IPS-20b (cell line): ENCODE measurements around the gene ZAR1L.

ENCODE experiments used
- H3K27ac ChIP-seq: one replicate; pipeline ENCODE4 v1.5.1; 2013; ENCODE audit warnings: low read length
- H3K27me3 ChIP-seq: 2 replicates; pipeline ENCODE4 v1.6.1; 2013; ENCODE audit warnings: mild to moderate bottlenecking, low read length, inconsistent platforms; ENCODE audit not compliant: insufficient read depth
- H3K36me3 ChIP-seq: 2 replicates; pipeline ENCODE4 v1.6.1; 2013; ENCODE audit warnings: low read depth, mild to moderate bottlenecking, inconsistent platforms, low read length, moderate library complexity; ENCODE audit not compliant: insufficient read depth
- H3K4me1 ChIP-seq: 2 replicates; pipeline ENCODE4 v1.6.1; 2013; ENCODE audit warnings: mild to moderate bottlenecking, control low read depth, inconsistent platforms, low read length, moderate library complexity; ENCODE audit not compliant: insufficient read depth
- H3K4me3 ChIP-seq: 2 replicates; pipeline ENCODE4 v1.5.1; 2013; ENCODE audit warnings: mild to moderate bottlenecking, low read length, inconsistent platforms
- H3K9ac ChIP-seq: 2 replicates; pipeline ENCODE4 v1.6.1; 2013; ENCODE audit warnings: low read depth, mild to moderate bottlenecking, inconsistent platforms, low read length, moderate library complexity
- H3K9me3 ChIP-seq: 2 replicates; pipeline ENCODE4 v1.6.1; 2013; ENCODE audit warnings: mild to moderate bottlenecking, low read depth, low read length, inconsistent platforms; ENCODE audit not compliant: insufficient read depth

ZAR1L gene

DNA sequence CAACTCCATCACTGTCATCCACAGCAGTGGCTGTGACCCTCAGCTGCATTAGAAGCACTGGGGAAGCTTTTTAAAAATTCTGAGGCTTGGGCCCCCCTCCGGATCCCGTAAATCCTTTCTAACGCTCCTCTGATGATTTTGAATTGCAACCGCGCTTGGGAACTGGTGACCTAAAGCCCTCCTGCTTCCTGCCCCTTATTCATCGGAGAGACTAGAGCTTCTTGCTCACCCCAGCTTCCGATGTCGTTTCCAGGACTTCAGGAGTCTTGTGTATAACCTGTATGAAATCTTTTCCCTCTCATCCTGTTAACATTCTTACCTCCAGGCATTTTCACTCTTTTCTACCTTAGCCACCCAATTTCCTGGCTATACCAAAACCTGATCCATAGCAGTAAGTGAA is 14.8 kb downstream of the ZAR1L start:
- no peaks in the 10 kb centered on the region for H3K9me3 ChIP-seq
- no peak overlapping the region for H3K4me3 ChIP-seq
- H3K27me3 ChIP-seq: no peaks in the 10 kb centered on the region
- no peak overlapping the region for H3K27ac ChIP-seq
- H3K9ac ChIP-seq: no peak overlapping the region
- H3K36me3 ChIP-seq: no peaks in the 10 kb centered on the region
- no peaks in the 10 kb centered on the region; the same call in 1 of the 2 replicates for H3K4me1 ChIP-seq

DNA sequence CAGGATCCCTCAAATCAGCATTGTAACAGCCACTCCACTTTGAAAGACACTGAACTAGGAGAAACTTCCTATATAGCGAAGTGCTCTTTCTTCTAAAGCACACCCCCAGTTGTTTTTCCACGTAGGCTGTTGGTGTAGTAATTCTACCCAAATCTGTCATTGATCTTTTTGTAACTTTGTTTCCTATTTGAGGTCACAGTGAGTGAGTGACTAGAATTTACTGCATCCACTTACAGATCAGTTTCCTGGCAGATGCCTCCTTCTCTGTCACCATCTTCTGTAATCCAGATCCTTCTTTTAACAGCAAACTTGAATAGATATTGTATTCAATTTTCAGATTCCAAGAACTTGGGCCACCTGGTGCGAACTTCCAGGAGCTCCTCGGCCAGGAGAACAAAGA is 15.3 kb downstream of the ZAR1L start:
- H3K36me3 ChIP-seq: no peaks in the 10 kb centered on the region
- no peaks in the 10 kb centered on the region; the same call in 1 of the 2 replicates for H3K4me1 ChIP-seq
- H3K27me3 ChIP-seq: no peaks in the 10 kb centered on the region
- no peak overlapping the region for H3K4me3 ChIP-seq
- H3K27ac ChIP-seq: no peak overlapping the region
- no peaks in the 10 kb centered on the region for H3K9me3 ChIP-seq
- no peak overlapping the region for H3K9ac ChIP-seq

- no peaks in the 10 kb centered on the region for H3K9me3 ChIP-seq
- H3K27ac ChIP-seq: no peak overlapping the region
- H3K4me1 ChIP-seq: no peaks in the 10 kb centered on the region; the same call in 1 of the 2 replicates
- H3K27me3 ChIP-seq: no peaks in the 10 kb centered on the region
- no peaks in the 10 kb centered on the region for H3K36me3 ChIP-seq
- H3K9ac ChIP-seq: no peak overlapping the region
- no peak overlapping the region for H3K4me3 ChIP-seq
These were observed 16.5 kb downstream of the ZAR1L start for GRCh38 chr13:32298695-32299094.

- H3K9me3 ChIP-seq: no peaks in the 10 kb centered on the region
These were observed 18.0 kb downstream of the ZAR1L start for GRCh38 chr13:32297206-32297605.

DNA sequence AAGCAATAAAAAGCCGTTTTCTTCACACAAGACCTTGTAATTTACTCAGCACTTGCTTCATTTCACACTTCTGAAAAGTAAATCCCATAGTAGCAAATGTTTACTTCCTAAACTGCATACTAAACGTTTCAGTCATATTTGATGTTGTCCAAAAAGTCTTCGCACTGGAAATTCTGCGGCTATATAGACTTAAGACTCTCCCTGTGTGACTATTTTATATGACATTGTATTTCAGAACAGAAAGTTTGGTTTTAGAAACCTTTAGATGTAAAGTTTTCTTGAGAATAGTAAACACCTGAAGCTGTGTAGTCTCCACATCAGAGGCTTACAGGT is 29.6 kb downstream of the ZAR1L start:
- Histone ChIP-seq H3K27me3 (no peaks in the 10 kb centered on the region), H3K4me3 (no peak overlapping the region), H3K36me3 (no peaks in the 10 kb centered on the region), H3K27ac (no peak overlapping the region), H3K4me1 (peaks cover 16% of the 10 kb centered on the region), H3K9ac (no peak overlapping the region), H3K9me3 (no peaks in the 10 kb centered on the region)

More at GRCh38 chr13:32297206-32297605, 18.0 kb downstream of the ZAR1L start:
- H3K4me1 ChIP-seq: no peaks in the 10 kb centered on the region; the same call in 1 of the 2 replicates
- H3K9ac ChIP-seq: no peak overlapping the region
- no peaks in the 10 kb centered on the region for H3K27me3 ChIP-seq
- no peak overlapping the region for H3K27ac ChIP-seq
- H3K36me3 ChIP-seq: no peaks in the 10 kb centered on the region
- no peak overlapping the region for H3K4me3 ChIP-seq

- Histone ChIP-seq H3K9me3 (no peaks in the 10 kb centered on the region), H3K36me3 (no peaks in the 10 kb centered on the region), H3K9ac (no peak overlapping the region), H3K27me3 (no peaks in the 10 kb centered on the region), H3K4me3 (no peak overlapping the region), H3K27ac (no peak overlapping the region), H3K4me1 (peaks cover 16% of the 10 kb centered on the region)
These were observed 30.1 kb downstream of the ZAR1L start for GRCh38 chr13:32284927-32285632.

DNA sequence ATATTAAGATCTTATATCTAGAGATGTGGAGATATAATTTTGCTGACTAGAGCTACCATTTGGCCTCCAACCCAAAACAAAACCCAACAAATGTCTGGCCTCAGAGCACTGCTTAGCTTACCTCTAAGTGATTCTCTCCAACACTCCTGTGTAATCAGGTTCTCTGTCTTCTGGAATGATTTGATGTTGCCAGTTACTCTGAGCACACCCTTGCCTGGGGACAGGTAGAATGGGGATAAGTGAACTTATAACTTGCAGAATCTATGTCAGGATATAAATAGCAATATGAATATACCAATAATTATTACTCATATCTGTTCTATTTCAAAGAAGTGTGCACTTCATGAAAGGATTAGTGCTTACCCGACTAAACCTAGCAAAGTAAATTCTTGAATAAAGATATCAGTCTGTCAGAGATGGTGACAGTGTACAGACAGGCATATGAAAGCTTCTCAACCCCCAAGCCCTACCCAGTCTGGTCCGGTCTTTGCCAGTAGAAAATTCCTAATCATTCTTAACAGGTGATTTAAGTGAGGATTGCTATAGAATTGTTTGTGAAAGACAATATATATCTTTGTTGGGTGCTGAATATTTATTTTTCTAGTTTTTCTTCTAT is 33.0 kb downstream of the ZAR1L start:
- H3K9ac ChIP-seq: no peak overlapping the region
- no peaks in the 10 kb centered on the region for H3K36me3 ChIP-seq
- H3K9me3 ChIP-seq: no peaks in the 10 kb centered on the region
- H3K4me3 ChIP-seq: no peak overlapping the region
- H3K27me3 ChIP-seq: no peaks in the 10 kb centered on the region
- peaks cover 13% of the 10 kb centered on the region for H3K4me1 ChIP-seq
- no peak overlapping the region for H3K27ac ChIP-seq

GRCh38 chr13:32281096-32281495 is 34.1 kb downstream of the ZAR1L start:
- Histone ChIP-seq H3K4me3 (no peak overlapping the region), H3K9me3 (no peaks in the 10 kb centered on the region), H3K27me3 (no peaks in the 10 kb centered on the region), H3K36me3 (no peaks in the 10 kb centered on the region), H3K9ac (no peak overlapping the region), H3K4me1 (peaks cover 13% of the 10 kb centered on the region), H3K27ac (no peak overlapping the region)

- no peaks in the 10 kb centered on the region for H3K27me3 ChIP-seq
These were observed 36.7 kb downstream of the ZAR1L start for GRCh38 chr13:32278426-32278825.

DNA sequence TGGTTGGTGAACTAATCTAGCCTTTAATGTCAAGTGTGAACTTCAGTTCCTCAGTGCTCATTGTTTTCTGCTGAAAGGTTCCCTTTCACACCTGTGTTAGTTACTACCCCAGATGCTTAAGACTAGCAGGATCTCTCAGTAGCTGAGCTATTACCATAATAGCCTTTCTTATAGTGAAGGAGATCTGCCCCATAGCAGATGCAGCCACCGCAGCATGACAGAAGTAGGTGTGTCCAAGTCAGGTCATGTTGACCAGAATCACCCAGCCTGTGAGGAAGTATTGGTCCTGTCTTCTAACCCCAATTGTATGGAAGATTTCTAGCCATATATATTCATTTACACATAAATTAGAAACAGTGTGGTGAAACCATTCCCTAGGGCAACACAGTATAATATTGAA is 37.3 kb downstream of the ZAR1L start:
- Histone ChIP-seq H3K4me1 (no peaks in the 10 kb centered on the region; the same call in 1 of the 2 replicates), H3K27me3 (no peaks in the 10 kb centered on the region), H3K36me3 (no peaks in the 10 kb centered on the region), H3K27ac (no peak overlapping the region), H3K4me3 (no peak overlapping the region), H3K9me3 (no peaks in the 10 kb centered on the region), H3K9ac (no peak overlapping the region)

More at GRCh38 chr13:32278426-32278825, 36.7 kb downstream of the ZAR1L start:
- H3K4me1 ChIP-seq: no peaks in the 10 kb centered on the region; the same call in 1 of the 2 replicates
- no peak overlapping the region for H3K27ac ChIP-seq
- no peaks in the 10 kb centered on the region for H3K9me3 ChIP-seq
- no peak overlapping the region for H3K4me3 ChIP-seq
- H3K9ac ChIP-seq: no peak overlapping the region
- H3K36me3 ChIP-seq: no peaks in the 10 kb centered on the region

DNA sequence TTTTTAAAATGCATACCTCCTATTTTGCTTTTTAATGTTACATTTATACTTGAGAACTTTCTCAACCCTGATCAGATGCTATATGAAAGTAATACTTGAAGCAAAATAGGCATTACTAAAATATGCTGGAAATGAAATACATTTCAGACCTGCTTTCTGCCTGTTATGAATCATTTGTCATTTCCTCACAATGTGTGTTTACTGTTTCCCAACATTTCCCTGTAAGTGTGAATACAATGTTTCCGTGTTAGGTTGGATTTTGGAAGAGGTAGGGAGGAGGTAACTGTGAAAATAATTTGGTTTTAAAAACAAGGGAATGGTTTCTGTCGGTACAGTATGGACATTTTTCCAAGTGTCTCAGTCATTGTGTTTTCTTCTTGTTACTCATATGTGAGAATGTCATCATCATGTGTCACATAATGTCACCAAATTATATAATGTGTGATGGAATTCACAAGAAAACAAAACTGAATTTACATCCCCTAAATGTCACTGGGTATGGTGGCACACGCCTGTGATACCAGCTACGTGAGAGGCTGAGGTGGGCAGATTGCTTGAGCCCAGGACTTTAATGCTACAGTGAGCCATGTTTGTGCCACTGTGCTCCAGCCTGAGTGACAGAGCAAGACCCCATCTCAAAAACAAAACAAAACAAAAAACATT is 43.0 kb downstream of the ZAR1L start:
- Histone ChIP-seq H3K27me3 (no peaks in the 10 kb centered on the region), H3K27ac (no peak overlapping the region), H3K4me1 (no peaks in the 10 kb centered on the region), H3K36me3 (no peaks in the 10 kb centered on the region), H3K4me3 (no peak overlapping the region), H3K9me3 (no peaks in the 10 kb centered on the region), H3K9ac (no peak overlapping the region)
